DMS 273 treated with DMSO at 0.1 percent for 48 hours (cell line): Measurements from ENCODE around the gene BBS12.

Experiments
- DNase-seq: peaks from one replicate; lab custom pipeline; 2025; lab: John Stamatoyannopoulos, UW

The BBS12 gene

GRCh38 chr4:122732329-122733026 is at the start of gene BBS12:
Gene BBS12, plus strand, starts transcription at chr4:122732704. Its CDS starts 9,189 bp downstream, at chr4:122741893.
- peak; percentile 93 for DNase-seq

- no peak for DNase-seq
Observed at GRCh38 chr4:122686691-122687090, 45.8 kb upstream of the BBS12 start.

- no peak for DNase-seq
Observed at GRCh38 chr4:122687531-122688061, 44.9 kb upstream of the BBS12 start.

GRCh38 chr4:122688529-122689140 is 43.9 kb upstream of the BBS12 start:
- no peak for DNase-seq

GRCh38 chr4:122689972-122690371 is 42.5 kb upstream of the BBS12 start:
- DNase-seq = no peak

- DNase-seq = no peak
Observed at GRCh38 chr4:122691988-122692387, 40.5 kb upstream of the BBS12 start.

GRCh38 chr4:122692641-122693520 is 39.6 kb upstream of the BBS12 start:
- DNase-seq = no peak

- DNase-seq = no peak
Observed at GRCh38 chr4:122695226-122695625, 37.3 kb upstream of the BBS12 start.

- no peak for DNase-seq
Observed at GRCh38 chr4:122700178-122700725, 32.3 kb upstream of the BBS12 start.

GRCh38 chr4:122701061-122701460 is 31.4 kb upstream of the BBS12 start:
- DNase-seq = no peak

- DNase-seq = no peak
Observed at GRCh38 chr4:122701965-122702364, 30.5 kb upstream of the BBS12 start.

GRCh38 chr4:122702939-122703338 is 29.6 kb upstream of the BBS12 start:
- DNase-seq = no peak

- DNase-seq = no peak
Observed at GRCh38 chr4:122703868-122704267, 28.6 kb upstream of the BBS12 start.

- no peak for DNase-seq
Observed at GRCh38 chr4:122705009-122705408, 27.5 kb upstream of the BBS12 start.

- no peak for DNase-seq
Observed at GRCh38 chr4:122705547-122706117, 26.9 kb upstream of the BBS12 start.

GRCh38 chr4:122706511-122706910 is 26.0 kb upstream of the BBS12 start:
- DNase-seq = no peak

GRCh38 chr4:122707497-122707896 is 25.0 kb upstream of the BBS12 start:
- DNase-seq = no peak

GRCh38 chr4:122709236-122709635 is 23.3 kb upstream of the BBS12 start:
- DNase-seq = no peak

GRCh38 chr4:122710434-122711308 is 21.8 kb upstream of the BBS12 start:
- no peak for DNase-seq

GRCh38 chr4:122711919-122712318 is 20.6 kb upstream of the BBS12 start:
- no peak for DNase-seq

GRCh38 chr4:122712782-122713181 is 19.7 kb upstream of the BBS12 start:
- DNase-seq = no peak
